NB4 (cell line): ENCODE data around the gene LMBRD1.

ENCODE experiments used
- MYC ChIP-seq: IDR thresholded peaks from 2 replicates; pipeline ENCODE4 v1.6.1; 2011; ENCODE audit warnings: low read depth, low read length
- POLR2A ChIP-seq: IDR thresholded peaks from 2 replicates; pipeline ENCODE4 v1.6.1; 2011; ENCODE audit warnings: mild to moderate bottlenecking; ENCODE audit not compliant: insufficient read length; ENCODE audit errors: extremely low read depth
- TF ChIP-seq, protein P1 (sequence below): IDR thresholded peaks from one replicate; pipeline ENCODE4 v1.5.1; 2012; ENCODE audit warnings: low read depth, low read length

DNA sequence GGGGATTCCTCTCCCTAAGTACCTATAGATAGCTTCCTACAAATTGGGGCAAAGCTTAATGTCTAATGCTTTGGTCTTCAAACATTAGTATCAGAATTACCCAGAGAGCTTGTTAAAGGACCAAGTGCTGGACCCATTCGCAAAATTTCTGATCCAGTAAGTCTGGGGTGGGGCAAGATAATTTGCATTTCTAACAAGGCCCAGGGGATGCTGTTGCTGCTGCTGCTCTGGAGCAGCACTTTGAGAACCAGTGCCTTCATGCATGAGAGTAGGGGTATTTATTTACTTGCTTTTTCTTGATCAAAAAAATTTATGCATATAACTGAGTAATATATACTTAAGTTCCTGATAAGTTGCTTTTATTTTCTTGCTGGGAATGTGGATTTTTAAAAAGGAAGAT lies 45.1 kb upstream of the LMBRD1 start:
- TF ChIP-seq, protein P1, sequence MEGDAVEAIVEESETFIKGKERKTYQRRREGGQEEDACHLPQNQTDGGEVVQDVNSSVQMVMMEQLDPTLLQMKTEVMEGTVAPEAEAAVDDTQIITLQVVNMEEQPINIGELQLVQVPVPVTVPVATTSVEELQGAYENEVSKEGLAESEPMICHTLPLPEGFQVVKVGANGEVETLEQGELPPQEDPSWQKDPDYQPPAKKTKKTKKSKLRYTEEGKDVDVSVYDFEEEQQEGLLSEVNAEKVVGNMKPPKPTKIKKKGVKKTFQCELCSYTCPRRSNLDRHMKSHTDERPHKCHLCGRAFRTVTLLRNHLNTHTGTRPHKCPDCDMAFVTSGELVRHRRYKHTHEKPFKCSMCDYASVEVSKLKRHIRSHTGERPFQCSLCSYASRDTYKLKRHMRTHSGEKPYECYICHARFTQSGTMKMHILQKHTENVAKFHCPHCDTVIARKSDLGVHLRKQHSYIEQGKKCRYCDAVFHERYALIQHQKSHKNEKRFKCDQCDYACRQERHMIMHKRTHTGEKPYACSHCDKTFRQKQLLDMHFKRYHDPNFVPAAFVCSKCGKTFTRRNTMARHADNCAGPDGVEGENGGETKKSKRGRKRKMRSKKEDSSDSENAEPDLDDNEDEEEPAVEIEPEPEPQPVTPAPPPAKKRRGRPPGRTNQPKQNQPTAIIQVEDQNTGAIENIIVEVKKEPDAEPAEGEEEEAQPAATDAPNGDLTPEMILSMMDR: no peak
- TF ChIP-seq POLR2A (no peak), MYC (no peak)
